Right atrium auricular region (tissue), 2 donors: ENCODE results near the gene NDC1. TPM values are rescaled to one million over a fixed set of nuclear protein-coding genes. Genes with fewer than 3 reads are reported as not detected.

Experiments used
- DNase-seq: peaks from one replicate; pipeline ENCODE4 v3.0.0-alpha.2; 2019; ENCODE audit warnings: low spot score
- H3K27ac ChIP-seq, 2 donors: fragments of 200-600 bp; sonication (generic); 1 replicate in 1 of 2; 2 replicates in 1 of 2; pipeline ENCODE4 v1.5.1; 2016 to 2019
- H3K27me3 ChIP-seq, 2 donors: fragments of 200-600 bp; sonication (generic); one replicate each; pipeline versions ENCODE4 v1.5.1 to v1.6.0; 2017 to 2019
- H3K36me3 ChIP-seq: fragments of 200-600 bp; sonication (generic); one replicate; pipeline ENCODE4 v1.5.1; 2016
- H3K4me1 ChIP-seq, 2 donors: fragments of 200-600 bp; sonication (generic); one replicate each; pipeline versions ENCODE4 v1.5.1 to v1.6.0; 2017 to 2019
- H3K4me3 ChIP-seq, 2 donors: fragments of 200-600 bp; sonication (generic); 1 replicate in 1 of 2; 2 replicates in 1 of 2; pipeline ENCODE4 v1.5.1; 2017 to 2019; ENCODE audit warnings: mild to moderate bottlenecking in 1 of 2, moderate library complexity in 1 of 2
- H3K9me3 ChIP-seq, 2 donors: fragments of 200-600 bp; sonication (generic); one replicate each; pipeline ENCODE4 v1.5.1; 2019
- total RNA-seq, 2 donors: library from RNA; depleted of rRNA; stranded (reverse); fragments of >200 nt; gene quantifications; one replicate each; pipeline ENCODE4 v1.1.0, GENCODE V29; 2016
- TF ChIP-seq, protein P1 (sequence below), 2 donors: fragments of 200-600 bp; sonication (generic); IDR thresholded peaks; one replicate each; pipeline ENCODE4 v1.5.1; 2019; ENCODE audit warnings: antibody characterized with exemption in 2 of 2

The NDC1 gene
- total RNA-seq, 2 donors from 2014 or later = 6.4 TPM

- peak within 1 kb of the TSS in 1 of 2 donors; percentile 12 for H3K27ac ChIP-seq
- H3K27me3 ChIP-seq = peaks cover 0 to 10% of the 10 kb centered on the region in 2 donors
- TF ChIP-seq, protein P1, sequence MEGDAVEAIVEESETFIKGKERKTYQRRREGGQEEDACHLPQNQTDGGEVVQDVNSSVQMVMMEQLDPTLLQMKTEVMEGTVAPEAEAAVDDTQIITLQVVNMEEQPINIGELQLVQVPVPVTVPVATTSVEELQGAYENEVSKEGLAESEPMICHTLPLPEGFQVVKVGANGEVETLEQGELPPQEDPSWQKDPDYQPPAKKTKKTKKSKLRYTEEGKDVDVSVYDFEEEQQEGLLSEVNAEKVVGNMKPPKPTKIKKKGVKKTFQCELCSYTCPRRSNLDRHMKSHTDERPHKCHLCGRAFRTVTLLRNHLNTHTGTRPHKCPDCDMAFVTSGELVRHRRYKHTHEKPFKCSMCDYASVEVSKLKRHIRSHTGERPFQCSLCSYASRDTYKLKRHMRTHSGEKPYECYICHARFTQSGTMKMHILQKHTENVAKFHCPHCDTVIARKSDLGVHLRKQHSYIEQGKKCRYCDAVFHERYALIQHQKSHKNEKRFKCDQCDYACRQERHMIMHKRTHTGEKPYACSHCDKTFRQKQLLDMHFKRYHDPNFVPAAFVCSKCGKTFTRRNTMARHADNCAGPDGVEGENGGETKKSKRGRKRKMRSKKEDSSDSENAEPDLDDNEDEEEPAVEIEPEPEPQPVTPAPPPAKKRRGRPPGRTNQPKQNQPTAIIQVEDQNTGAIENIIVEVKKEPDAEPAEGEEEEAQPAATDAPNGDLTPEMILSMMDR (IDR thresholded peaks at IDR 0.05) = no peak
- peaks cover 0 to 22% of the 10 kb centered on the region in 2 donors for H3K4me1 ChIP-seq
- DNase-seq = peak; percentile 69
- peaks cover 0 to 6% of the 10 kb centered on the region in 2 donors for H3K9me3 ChIP-seq
- peak within 1 kb of the TSS; percentile 50 to 63 for H3K4me3 ChIP-seq
- no peaks in the 10 kb centered on the region for H3K36me3 ChIP-seq
Measured at GRCh38 chr1:53739109-53739681, 98.9 kb downstream of the NDC1 start, which contains the start of gene GLIS1. Gene GLIS1 (minus strand): TSS chr1:53739164. CDS start chr1:53738064, 1,100 bp downstream.

GRCh38 chr1:53738205-53739108 lies 99.6 kb downstream of the NDC1 start:
- no peaks in the 10 kb centered on the region for H3K36me3 ChIP-seq
- TF ChIP-seq, protein P1 (IDR thresholded peaks at IDR 0.05) = no peak
- peaks cover 0 to 10% of the 10 kb centered on the region in 2 donors for H3K27me3 ChIP-seq
- H3K27ac ChIP-seq = no peak overlapping the region
- peaks cover 0 to 6% of the 10 kb centered on the region in 2 donors for H3K9me3 ChIP-seq
- no peak for DNase-seq
- H3K4me1 ChIP-seq = peaks cover 0 to 22% of the 10 kb centered on the region in 2 donors
- H3K4me3 ChIP-seq = peak overlapping the region; percentile 40 to 63

DNA sequence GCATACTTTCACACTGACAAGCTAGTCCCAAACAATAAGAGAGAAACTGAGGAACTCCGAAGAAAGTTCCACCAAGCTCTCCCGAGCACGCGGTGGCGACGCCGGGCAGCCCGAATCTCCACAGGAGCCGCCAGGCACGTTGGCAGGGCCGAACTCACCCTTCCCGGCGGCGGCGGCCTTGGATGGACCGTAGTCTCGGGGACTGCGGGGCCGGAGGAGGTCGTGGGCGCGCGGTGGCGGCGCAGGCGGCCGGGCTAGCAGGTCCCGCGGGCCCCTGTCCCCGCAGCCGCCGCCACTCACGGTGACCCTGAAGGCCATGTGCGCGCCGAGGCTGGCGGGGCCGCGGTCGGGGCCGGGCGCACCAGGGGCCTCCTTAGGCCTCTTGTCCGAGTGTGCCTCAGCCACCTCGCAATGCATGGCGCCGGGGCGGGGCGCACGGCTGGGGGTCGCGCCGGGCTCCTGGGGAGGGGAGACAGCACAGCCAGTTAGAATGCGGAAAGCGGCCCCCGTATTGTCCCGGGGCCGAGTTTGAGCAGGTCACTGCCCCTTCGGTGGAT lies 100.4 kb downstream of the NDC1 start:
- Histone ChIP-seq H3K36me3 (no peaks in the 10 kb centered on the region), H3K4me3 (peak overlapping the region; percentile 40 to 63), H3K4me1 (peaks cover 0 to 22% of the 10 kb centered on the region in 2 donors), H3K9me3 (peaks cover 0 to 3% of the 10 kb centered on the region in 2 donors), H3K27ac (no peak overlapping the region), H3K27me3 (peaks cover 0 to 10% of the 10 kb centered on the region in 2 donors)
- DNase-seq = no peak
- TF ChIP-seq, protein P1 (IDR thresholded peaks at IDR 0.05) = no peak

DNA sequence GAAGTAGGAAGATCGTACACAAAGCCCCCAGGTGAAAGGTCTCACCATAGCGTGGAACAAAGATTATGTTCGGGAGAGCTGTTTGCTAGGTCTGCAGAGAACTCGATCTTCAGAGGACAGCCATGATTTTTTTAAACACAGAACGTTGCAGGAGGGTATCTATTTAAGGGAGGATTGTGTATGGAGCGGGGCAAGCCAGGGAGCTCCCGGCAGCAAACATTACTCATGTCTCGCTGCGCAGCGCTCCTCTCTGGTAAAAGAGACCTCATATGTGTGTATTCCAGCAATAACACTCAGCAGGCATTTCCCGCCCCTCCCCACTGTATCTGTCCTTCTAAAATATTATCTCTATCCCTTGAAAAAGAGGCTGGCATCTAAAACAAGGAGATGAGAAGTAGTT lies 101.8 kb downstream of the NDC1 start:
- no peak for DNase-seq
- peaks cover 0 to 22% of the 10 kb centered on the region in 2 donors for H3K4me1 ChIP-seq
- H3K27me3 ChIP-seq = peaks cover 0 to 6% of the 10 kb centered on the region in 2 donors
- H3K4me3 ChIP-seq = no peak overlapping the region
- TF ChIP-seq, protein P1 (IDR thresholded peaks at IDR 0.05) = no peak
- no peaks in the 10 kb centered on the region for H3K9me3 ChIP-seq
- no peak overlapping the region for H3K27ac ChIP-seq
- no peaks in the 10 kb centered on the region for H3K36me3 ChIP-seq

DNA sequence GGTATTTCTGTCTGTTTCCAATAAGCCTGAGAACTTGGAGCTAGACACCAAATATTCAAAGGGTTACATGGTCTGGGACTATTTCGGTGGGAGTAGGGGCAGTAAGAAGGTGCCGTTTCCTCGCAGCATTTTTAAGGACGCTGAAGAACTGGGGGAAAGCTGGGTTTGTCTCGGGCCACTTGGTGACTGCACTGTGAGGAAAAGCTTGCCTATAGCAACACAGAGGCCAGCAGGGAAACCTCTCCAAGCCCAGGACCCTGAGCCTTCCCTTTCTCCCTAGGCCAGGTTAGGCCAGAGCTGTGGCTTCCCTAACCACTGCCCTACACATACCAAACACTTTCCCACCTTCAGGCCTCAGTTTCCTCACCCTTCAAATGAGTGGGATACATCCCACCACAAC lies 102.4 kb downstream of the NDC1 start:
- Histone ChIP-seq H3K9me3 (no peaks in the 10 kb centered on the region), H3K27ac (no peak overlapping the region), H3K4me1 (peaks cover 0 to 22% of the 10 kb centered on the region in 2 donors), H3K27me3 (peaks cover 0 to 6% of the 10 kb centered on the region in 2 donors), H3K36me3 (no peaks in the 10 kb centered on the region), H3K4me3 (no peak overlapping the region)
- TF ChIP-seq, protein P1 (IDR thresholded peaks at IDR 0.05) = no peak
- no peak for DNase-seq
